ENCODE results near the gene EMILIN2.
"Not testable (repeated sequence)": the region's sequence is repeated elsewhere in the genome, so short reads cannot be mapped to it uniquely, and the experiment has no call there.

- TF ChIP-seq, protein P1, sequence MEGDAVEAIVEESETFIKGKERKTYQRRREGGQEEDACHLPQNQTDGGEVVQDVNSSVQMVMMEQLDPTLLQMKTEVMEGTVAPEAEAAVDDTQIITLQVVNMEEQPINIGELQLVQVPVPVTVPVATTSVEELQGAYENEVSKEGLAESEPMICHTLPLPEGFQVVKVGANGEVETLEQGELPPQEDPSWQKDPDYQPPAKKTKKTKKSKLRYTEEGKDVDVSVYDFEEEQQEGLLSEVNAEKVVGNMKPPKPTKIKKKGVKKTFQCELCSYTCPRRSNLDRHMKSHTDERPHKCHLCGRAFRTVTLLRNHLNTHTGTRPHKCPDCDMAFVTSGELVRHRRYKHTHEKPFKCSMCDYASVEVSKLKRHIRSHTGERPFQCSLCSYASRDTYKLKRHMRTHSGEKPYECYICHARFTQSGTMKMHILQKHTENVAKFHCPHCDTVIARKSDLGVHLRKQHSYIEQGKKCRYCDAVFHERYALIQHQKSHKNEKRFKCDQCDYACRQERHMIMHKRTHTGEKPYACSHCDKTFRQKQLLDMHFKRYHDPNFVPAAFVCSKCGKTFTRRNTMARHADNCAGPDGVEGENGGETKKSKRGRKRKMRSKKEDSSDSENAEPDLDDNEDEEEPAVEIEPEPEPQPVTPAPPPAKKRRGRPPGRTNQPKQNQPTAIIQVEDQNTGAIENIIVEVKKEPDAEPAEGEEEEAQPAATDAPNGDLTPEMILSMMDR (IDR thresholded peaks at IDR 0.05) = not testable (repeated sequence)
- TF ChIP-seq, protein P2, sequence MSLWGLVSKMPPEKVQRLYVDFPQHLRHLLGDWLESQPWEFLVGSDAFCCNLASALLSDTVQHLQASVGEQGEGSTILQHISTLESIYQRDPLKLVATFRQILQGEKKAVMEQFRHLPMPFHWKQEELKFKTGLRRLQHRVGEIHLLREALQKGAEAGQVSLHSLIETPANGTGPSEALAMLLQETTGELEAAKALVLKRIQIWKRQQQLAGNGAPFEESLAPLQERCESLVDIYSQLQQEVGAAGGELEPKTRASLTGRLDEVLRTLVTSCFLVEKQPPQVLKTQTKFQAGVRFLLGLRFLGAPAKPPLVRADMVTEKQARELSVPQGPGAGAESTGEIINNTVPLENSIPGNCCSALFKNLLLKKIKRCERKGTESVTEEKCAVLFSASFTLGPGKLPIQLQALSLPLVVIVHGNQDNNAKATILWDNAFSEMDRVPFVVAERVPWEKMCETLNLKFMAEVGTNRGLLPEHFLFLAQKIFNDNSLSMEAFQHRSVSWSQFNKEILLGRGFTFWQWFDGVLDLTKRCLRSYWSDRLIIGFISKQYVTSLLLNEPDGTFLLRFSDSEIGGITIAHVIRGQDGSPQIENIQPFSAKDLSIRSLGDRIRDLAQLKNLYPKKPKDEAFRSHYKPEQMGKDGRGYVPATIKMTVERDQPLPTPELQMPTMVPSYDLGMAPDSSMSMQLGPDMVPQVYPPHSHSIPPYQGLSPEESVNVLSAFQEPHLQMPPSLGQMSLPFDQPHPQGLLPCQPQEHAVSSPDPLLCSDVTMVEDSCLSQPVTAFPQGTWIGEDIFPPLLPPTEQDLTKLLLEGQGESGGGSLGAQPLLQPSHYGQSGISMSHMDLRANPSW (CRISPR knock-in tag; conservative IDR thresholded peaks at IDR 0.05; ENCODE audit: low read depth) = not testable (repeated sequence)
- TF ChIP-seq, protein P3, sequence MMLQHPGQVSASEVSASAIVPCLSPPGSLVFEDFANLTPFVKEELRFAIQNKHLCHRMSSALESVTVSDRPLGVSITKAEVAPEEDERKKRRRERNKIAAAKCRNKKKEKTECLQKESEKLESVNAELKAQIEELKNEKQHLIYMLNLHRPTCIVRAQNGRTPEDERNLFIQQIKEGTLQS (CRISPR knock-in tag; conservative IDR thresholded peaks at IDR 0.05) = not testable (repeated sequence)
- TF ChIP-seq, protein P4, sequence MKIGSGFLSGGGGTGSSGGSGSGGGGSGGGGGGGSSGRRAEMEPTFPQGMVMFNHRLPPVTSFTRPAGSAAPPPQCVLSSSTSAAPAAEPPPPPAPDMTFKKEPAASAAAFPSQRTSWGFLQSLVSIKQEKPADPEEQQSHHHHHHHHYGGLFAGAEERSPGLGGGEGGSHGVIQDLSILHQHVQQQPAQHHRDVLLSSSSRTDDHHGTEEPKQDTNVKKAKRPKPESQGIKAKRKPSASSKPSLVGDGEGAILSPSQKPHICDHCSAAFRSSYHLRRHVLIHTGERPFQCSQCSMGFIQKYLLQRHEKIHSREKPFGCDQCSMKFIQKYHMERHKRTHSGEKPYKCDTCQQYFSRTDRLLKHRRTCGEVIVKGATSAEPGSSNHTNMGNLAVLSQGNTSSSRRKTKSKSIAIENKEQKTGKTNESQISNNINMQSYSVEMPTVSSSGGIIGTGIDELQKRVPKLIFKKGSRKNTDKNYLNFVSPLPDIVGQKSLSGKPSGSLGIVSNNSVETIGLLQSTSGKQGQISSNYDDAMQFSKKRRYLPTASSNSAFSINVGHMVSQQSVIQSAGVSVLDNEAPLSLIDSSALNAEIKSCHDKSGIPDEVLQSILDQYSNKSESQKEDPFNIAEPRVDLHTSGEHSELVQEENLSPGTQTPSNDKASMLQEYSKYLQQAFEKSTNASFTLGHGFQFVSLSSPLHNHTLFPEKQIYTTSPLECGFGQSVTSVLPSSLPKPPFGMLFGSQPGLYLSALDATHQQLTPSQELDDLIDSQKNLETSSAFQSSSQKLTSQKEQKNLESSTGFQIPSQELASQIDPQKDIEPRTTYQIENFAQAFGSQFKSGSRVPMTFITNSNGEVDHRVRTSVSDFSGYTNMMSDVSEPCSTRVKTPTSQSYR (CRISPR knock-in tag; IDR thresholded peaks at IDR 0.05) = not testable (repeated sequence)
- TF ChIP-seq ZNF138 (CRISPR knock-in tag; conservative IDR thresholded peaks at IDR 0.05); RELA (CRISPR knock-in tag; IDR thresholded peaks at IDR 0.05; ENCODE audit: borderline replicate concordance); SOX15 (CRISPR knock-in tag; IDR thresholded peaks at IDR 0.05): not testable (repeated sequence)
Observed at GRCh38 chr18:2808640-2809039, 38.2 kb upstream of the EMILIN2 start.

Data from WTC11 (cell line).